Stimulated activated CD8-positive, alpha-beta memory T cell treated with anti-CD3 and anti-CD28 coated beads, Interleukin-12 subunit alpha, Interleukin-12 subunit beta, amount 100 ng/mL, for 24 hours (primary cell): Measurements from ENCODE around the gene EZH2.

ENCODE experiments used
- DNase-seq: peaks from one replicate; pipeline ENCODE4 v3.0.0-alpha.2; 2020; ENCODE audit errors: extremely low read depth

EZH2 gene

DNA sequence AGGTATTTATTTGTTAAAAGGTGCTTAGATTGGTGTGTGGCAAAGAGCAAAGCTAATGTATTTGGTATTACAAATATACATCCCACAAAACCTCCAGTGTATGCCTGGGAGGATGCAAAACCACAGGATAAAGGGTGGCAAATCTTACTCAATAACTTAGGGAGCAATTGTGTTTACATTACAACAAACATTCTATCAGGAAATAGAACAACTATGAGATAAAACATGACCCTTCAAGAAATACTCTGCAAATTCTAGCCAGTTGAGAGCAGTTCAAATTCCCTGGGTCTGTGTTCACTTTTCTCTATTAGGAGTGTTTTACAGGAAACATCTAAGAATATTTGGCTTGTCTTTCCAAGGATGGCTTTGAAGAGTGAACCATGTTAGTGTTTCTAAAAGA is 120.5 kb downstream of the EZH2 start:
- DNase-seq = no peak

DNA sequence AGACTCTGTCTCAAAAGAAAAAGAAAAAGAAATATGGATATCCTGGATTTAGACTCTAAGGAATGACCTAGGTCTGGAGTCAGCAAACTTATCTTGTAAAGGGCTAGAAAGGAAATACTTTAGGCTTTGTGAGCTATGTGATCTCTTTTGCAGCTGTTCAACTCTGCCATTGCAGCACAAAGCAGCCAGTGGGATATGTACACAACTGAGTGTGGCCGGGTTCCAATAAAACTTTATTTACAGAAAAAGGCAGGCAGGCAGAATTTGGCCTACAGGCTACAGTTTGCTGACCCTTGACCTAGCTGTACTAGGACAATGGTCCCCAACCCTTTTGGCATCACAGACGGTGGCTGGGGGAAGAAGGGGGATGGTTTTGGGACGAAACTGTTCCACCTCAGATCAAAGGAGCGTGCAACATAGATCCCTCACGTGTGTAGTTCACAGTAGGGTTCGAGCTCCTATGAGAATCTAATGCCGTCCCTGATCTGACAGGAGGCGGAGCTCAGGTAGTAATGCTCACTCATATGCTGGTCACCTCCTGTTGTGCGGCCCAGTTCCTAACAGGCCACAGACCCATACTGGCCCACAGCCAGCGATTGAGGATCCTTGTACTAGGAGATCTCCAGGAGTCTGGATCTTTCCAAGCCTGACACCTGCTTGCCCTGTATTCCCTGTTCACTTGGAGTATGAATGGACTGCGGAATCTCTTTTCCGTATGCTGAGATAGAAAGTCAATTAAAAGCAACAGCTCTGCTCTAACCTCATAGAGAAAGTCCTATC is 122.4 kb downstream of the EZH2 start:
- DNase-seq = no peak
